Dermis blood vessel endothelial cell (primary cell): ENCODE measurements around the gene LCN6. TPM values are rescaled to one million over a fixed set of nuclear protein-coding genes. Genes with fewer than 3 reads are reported as not detected.
"Not testable (repeated sequence)": the region's sequence is repeated elsewhere in the genome, so short reads cannot be mapped to it uniquely, and the experiment has no call there.

ENCODE experiments used
- DNase-seq: peaks from one replicate; pipeline ENCODE4 v3.0.0; 2010
- total RNA-seq: library from RNA; depleted of rRNA; stranded (reverse); fragments of >200 nt; gene quantifications from 2 replicates; pipeline ENCODE4 v1.2.3, GENCODE V29; 2014

LCN6 gene
- 0.68 TPM in 1 of 2 replicates, not detected in the other for total RNA-seq

- DNase-seq: no peak
Measured at GRCh38 chr9:136748201-136748600, at the start of gene LCN6. TSS of gene LCN6 (minus strand) at chr9:136748525. CDS start at chr9:136748483, 42 bp downstream.

- DNase-seq: not testable (repeated sequence)
Measured at GRCh38 chr9:136796775-136797347, 48.5 kb upstream of the LCN6 start.

GRCh38 chr9:136796238-136796774, 48.0 kb upstream of the LCN6 start, which contains the start of gene CCDC183:
TSS of gene CCDC183 (plus strand) at chr9:136796338. CDS start at chr9:136796398, 60 bp downstream.
- no peak for DNase-seq

GRCh38 chr9:136795000-136795348, 46.6 kb upstream of the LCN6 start:
- no peak for DNase-seq

- DNase-seq: no peak
Measured at GRCh38 chr9:136794281-136794999, 46.1 kb upstream of the LCN6 start.

DNA sequence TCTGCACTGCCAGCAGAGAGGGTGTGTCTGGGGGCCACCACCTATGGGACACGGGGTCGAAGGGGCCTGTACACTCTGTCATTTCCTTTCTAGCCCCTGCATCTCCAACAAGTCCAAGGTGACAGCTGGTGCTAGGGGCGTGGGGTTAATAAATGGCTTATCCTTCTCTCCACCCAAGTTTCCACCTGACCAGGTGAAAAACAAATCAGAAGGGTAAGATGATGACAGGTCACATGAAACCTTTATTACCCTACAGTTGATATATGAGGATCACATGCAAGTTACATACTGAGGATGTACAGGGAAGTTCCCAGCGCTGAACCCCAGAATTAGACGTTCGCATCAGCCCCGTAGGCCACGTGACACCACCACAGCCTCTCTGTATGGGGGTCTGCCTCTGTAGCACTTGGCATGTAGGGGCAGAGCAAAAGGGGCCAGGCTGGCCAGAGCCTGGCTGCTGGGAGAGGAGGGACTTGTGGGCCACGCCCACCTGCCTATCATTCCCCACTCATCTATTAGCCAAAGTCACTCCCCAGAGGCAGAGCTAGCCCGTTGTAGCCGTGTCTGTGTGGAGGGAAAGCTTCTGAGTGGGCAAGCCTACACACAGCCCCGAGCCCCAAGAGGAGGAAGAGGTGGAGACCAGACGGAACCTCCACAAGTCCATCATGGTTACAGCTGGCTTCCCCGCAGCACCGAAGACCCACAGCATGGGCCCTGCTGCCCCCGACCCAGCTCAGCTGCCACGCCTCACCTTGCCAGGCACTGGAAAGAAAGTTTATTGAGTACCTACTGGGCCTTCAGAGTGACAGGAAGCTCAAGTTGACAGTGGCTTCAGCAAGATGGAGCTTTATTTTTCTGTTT, 45.0 kb upstream of the LCN6 start:
- no peak for DNase-seq

DNA sequence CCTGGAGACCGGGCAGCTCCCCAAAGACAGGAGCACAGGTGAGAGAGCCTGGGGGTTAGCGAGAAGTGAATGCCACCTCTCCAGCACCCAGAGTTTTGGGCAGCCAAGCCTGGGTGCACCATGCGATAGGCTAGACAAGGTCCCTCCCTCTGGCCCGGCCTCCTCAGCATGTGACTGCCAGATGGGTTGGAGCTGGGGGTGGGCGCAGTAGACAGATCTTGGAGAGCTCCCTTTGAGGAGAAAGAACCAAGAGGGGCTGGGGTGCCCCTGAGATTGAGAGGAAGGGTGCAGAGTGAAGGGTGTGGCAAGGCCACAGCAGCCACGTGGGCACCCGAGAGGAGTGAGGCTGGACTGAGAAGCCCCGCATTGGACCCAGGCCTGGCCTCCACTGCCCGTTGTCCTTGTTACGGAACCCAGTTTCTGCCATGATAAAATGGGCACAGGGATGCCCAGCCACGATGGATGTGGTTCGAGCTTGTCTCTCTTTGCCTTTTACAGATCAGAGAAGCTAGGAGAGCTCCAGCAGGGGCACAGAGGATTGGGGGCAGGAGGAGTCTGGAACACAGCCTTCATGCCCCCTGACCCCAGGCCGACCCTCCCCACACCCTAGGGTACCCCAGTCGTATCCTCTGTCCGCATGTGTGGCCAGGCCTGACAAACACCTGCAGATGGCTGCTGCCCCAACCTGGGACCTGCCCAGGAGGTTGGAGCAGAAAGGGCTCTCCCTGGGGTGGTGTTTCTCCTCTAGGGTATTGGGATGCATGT, 44.2 kb upstream of the LCN6 start:
- DNase-seq: no peak

- peak; percentile 43 for DNase-seq
Measured at GRCh38 chr9:136791516-136792276, 43.4 kb upstream of the LCN6 start.

DNA sequence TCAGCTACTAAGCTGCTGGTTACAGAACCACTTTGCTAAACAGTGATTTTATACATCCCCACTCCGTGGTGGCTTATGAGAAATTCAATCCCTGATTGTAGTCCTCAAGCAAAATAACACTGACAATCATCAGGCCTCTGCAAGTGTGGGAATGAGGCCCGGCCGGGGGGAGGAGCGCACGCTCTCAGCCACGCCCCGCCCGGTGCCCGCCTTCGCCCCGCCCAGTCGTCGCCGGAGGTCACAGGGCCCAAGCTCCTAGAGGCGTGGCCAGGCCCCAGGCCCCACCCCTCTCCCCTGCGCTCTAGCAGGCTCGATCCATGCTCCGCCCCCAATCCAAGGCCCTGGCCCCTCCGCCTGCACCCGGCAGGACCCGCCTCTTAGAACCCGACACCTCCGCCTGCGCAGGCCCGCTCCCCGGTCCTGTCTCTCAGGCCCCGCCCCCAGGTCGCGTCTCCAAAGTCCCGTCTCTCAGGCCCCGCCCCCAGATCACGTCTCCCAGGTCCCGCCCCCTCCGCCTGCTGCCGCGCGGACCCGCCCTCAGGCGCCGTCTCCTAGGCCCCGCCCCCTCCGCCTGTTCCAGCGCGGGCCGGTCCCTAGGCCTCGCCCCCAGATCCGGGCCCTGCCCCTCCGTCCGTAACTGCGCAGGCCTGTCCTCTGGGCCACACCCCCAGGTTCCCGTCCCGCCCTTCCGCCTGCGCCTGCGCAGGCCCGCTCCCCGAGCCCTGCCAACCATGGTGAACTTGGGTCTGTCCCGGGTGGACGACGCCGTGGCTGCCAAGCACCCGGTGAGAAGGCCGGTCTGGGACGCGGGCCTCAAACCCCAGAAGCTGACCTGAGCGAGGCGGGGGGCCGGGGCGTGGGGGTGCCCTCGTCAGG, 42.6 kb upstream of the LCN6 start, which contains the start of gene TMEM141:
TMEM141 (plus strand) TSS at position 705 of the 876 bp plus-strand sequence; CDS start at position 732, 27 bp downstream.
- peak; percentile 99 for DNase-seq

DNA sequence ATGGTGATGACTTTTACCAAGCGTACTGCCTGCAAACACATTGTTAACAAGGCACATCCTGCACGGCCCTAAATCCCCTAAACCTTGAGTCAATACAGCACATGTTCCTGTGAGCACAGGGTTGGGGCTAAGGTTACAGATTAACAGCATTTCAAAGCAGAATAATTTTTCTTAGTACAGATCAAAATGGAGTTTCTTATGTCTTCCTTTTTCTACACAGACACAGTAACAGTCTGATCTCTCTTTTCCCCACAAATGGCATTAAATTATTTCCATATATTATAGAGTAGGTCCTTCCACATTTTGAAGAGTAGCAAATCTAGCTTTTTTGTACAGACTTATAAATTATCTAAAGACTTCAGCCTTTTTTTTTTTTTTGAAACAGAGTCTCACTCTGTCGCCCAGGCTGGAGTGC, 41.2 kb upstream of the LCN6 start:
- no peak for DNase-seq

- DNase-seq: not testable (repeated sequence)
Measured at GRCh38 chr9:136788644-136789522, 40.6 kb upstream of the LCN6 start.

- peak; percentile 81 for DNase-seq
Measured at GRCh38 chr9:136787690-136788400, 39.5 kb upstream of the LCN6 start.

DNA sequence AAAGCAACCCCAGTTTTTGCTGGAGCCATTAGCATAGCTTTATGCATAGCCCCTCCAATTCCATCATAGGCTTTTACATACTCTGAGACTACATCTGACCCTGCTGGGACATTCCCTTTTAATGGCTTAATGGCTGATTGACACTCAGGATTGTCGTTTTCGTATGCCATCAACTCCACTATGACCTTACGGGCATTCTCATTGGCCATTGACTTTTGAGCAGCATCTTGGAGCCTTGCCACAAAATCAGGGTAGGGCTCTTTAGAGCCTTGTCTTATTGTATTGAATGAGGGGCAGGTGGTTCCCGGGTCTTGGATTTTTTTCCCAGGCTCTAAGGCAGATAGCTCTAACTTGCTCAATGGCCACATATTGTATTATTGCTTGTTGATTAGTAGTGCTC, 38.7 kb upstream of the LCN6 start:
- not testable (repeated sequence) for DNase-seq

DNA sequence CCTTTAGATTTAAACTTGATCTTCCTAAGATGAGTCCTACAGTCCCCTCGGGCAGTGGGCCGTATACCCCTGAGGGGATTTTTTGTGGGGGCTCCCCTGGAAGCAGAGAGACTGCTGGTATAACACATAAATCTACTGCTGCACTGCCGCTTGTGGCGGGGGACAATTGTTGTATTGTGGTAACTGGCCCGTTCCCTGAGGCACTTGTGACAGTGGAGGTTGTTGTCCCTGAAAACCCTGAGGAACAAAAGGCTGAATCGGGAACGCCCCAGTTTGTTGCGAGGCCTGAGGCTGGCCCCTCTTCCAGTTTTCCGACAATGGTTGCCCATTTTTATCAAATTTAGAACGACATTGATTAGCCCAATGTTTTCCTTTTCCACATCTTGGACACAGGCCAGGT, 38.1 kb upstream of the LCN6 start:
- no peak for DNase-seq

DNA sequence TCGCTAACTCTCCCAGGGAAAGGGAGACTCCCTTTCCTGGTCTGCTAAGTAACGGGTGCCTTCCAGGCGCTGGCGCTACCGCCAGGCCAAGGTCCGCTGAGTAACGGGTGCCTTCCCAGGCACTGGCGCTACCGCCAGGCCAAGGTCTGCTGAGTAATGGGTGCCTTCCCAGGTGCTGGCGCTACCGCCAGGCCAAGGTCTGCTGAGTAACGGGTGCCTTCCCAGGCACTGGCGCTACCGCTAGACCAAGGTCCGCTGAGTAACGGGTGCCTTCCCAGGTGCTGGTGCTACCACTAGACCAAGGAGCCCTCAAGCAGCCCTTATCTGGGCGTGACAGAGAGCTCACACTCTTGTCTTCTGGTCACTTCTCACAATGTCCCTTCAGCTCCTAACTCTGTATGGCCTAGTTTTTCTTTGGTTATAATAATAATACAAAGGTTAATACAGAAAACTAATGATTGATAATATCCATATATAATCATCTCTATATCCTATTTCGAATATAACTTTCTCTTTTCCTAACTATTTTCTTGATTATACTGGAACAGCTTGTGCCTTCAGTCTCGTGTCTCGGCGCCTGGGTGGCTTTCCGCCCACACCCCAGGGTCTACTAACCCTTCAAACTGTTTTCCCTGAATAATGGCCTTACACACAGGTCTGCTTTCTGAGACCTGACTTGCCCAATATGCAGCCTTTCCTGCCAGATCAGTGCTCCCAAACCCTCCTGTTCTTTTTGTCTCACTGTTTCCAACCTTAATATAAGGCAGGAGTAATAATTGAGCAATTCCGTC, 37.4 kb upstream of the LCN6 start:
- not testable (repeated sequence) for DNase-seq

DNA sequence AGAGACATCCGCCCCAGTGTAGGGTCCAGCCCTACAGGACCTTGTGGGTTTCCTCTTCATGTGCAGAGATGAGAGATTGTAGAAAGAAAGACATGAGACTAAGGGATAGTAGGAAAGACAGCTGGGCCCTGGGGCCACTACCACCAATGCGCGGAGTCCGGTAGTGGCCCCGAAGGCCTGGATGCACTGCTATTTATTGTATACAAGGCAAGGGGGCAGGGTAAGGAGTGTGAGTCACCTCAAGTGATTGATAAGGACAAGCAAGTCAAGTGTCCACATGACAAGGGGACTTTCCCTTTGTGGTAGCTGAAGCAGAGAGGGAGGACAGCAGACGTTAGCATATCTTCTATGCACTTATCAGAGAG, 36.7 kb upstream of the LCN6 start:
- DNase-seq: no peak

GRCh38 chr9:136784249-136784996, 36.1 kb upstream of the LCN6 start:
- peak; percentile 59 for DNase-seq
